SK-N-SH treated with all-trans-retinoic acid at 6 μM for 48 hours (cell line): ENCODE data around the gene VCAN.

Experiments
- ATAC-seq: fragments of 200-7000 bp; cut with Tn5 transposase; 3 replicates; pipeline ENCODE4 v1.9.1; 2020; ENCODE audit warnings: mild to moderate bottlenecking, moderate library complexity
- ARNTL ChIP-seq: fragments of 450-650 bp; formaldehyde crosslinking; IDR thresholded peaks from 2 replicates; pipeline ENCODE4 v1.5.0; 2020; ENCODE audit warnings: low read depth, mild to moderate bottlenecking, moderate library complexity, borderline replicate concordance
- CSDC2 ChIP-seq: fragments of 250-450 bp; sonication (Bioruptor Pico); IDR thresholded peaks from 2 replicates; pipeline ENCODE4 v1.5.0; 2020; ENCODE audit warnings: mild to moderate bottlenecking, moderate library complexity
- ESRRG ChIP-seq: fragments of 250-450 bp; sonication (Bioruptor Pico); IDR thresholded peaks from 2 replicates; pipeline ENCODE4 v1.6.1; 2021; ENCODE audit warnings: mild to moderate bottlenecking
- GLIS3 ChIP-seq: fragments of 250-450 bp; sonication (Bioruptor Pico); IDR thresholded peaks from 2 replicates; pipeline ENCODE4 v1.5.0; 2020; ENCODE audit warnings: mild to moderate bottlenecking, moderate library complexity
- ISL1 ChIP-seq: fragments of 250-450 bp; sonication (Bioruptor Pico); IDR thresholded peaks from 2 replicates; pipeline ENCODE4 v2.1.2; 2022; ENCODE audit warnings: mild to moderate bottlenecking, moderate library complexity
- OSR1 ChIP-seq: fragments of 250-450 bp; sonication (Bioruptor Pico); IDR thresholded peaks from 2 replicates; pipeline ENCODE4 v1.8.0; 2022; ENCODE audit warnings: moderate library complexity, mild to moderate bottlenecking, inconsistent platforms
- PPARA ChIP-seq: fragments of 250-450 bp; sonication (Bioruptor Pico); IDR thresholded peaks from 2 replicates; pipeline ENCODE4 v1.5.0; 2020; ENCODE audit warnings: mild to moderate bottlenecking, borderline replicate concordance
- RARB ChIP-seq: fragments of 250-450 bp; sonication (Bioruptor Pico); IDR thresholded peaks from 2 replicates; pipeline ENCODE4 v1.8.0; 2021; ENCODE audit warnings: mild to moderate bottlenecking, moderate library complexity
- SNAI2 ChIP-seq: fragments of 250-450 bp; sonication (Bioruptor Pico); IDR thresholded peaks from 2 replicates; pipeline ENCODE4 v1.5.0; 2020; ENCODE audit warnings: mild to moderate bottlenecking, moderate library complexity
- TCF4 ChIP-seq: fragments of 250-450 bp; sonication (Bioruptor Pico); IDR thresholded peaks from 2 replicates; pipeline ENCODE4 v1.8.0; 2021; ENCODE audit warnings: mild to moderate bottlenecking, moderate library complexity, borderline replicate concordance
- TOX ChIP-seq: fragments of 250-450 bp; sonication (Bioruptor Pico); IDR thresholded peaks from 2 replicates; pipeline ENCODE4 v1.8.0; 2021; ENCODE audit warnings: mild to moderate bottlenecking, moderate library complexity, borderline replicate concordance
- ZC3H10 ChIP-seq: fragments of 250-450 bp; sonication (Bioruptor Pico); IDR thresholded peaks from 2 replicates; pipeline ENCODE4 v1.5.1; 2021; ENCODE audit warnings: mild to moderate bottlenecking, moderate library complexity
- ZFP3 ChIP-seq: fragments of 250-450 bp; sonication (Bioruptor Pico); IDR thresholded peaks from 2 replicates; pipeline ENCODE4 v1.5.0; 2020; ENCODE audit warnings: mild to moderate bottlenecking, moderate library complexity
- ZFP30 ChIP-seq: fragments of 450-650 bp; formaldehyde crosslinking; IDR thresholded peaks from 2 replicates; pipeline ENCODE4 v1.5.0; 2022; ENCODE audit warnings: mild to moderate bottlenecking, moderate library complexity
- ZNF565 ChIP-seq: fragments of 450-650 bp; formaldehyde crosslinking; conservative IDR thresholded peaks from 2 replicates; pipeline ENCODE4 v1.5.0; 2020; ENCODE audit warnings: low read depth, mild to moderate bottlenecking, moderate library complexity
- ZNF70 ChIP-seq: fragments of 450-650 bp; formaldehyde crosslinking; IDR thresholded peaks from 2 replicates; pipeline ENCODE4 v1.5.0; 2020; ENCODE audit warnings: mild to moderate bottlenecking, moderate library complexity
- ZNF8 ChIP-seq: fragments of 450-650 bp; formaldehyde crosslinking; IDR thresholded peaks from 2 replicates; pipeline ENCODE4 v1.5.0; 2020; ENCODE audit warnings: mild to moderate bottlenecking, moderate library complexity
- TF ChIP-seq, protein P1 (sequence below): fragments of 250-450 bp; sonication (Bioruptor Pico); IDR thresholded peaks from 2 replicates; pipeline ENCODE4 v1.5.0; 2020; ENCODE audit warnings: mild to moderate bottlenecking, moderate library complexity
- TF ChIP-seq, protein P2 (sequence below): fragments of 250-450 bp; sonication (Bioruptor Pico); IDR thresholded peaks from 2 replicates; pipeline ENCODE4 v1.8.0; 2021; ENCODE audit warnings: low read depth, mild to moderate bottlenecking, moderate library complexity, borderline replicate concordance
- TF ChIP-seq, protein P3 (sequence below): fragments of 250-450 bp; sonication (Bioruptor Pico); IDR thresholded peaks from 2 replicates; pipeline ENCODE4 v1.5.1; 2021; ENCODE audit warnings: mild to moderate bottlenecking, moderate library complexity

Gene VCAN

DNA sequence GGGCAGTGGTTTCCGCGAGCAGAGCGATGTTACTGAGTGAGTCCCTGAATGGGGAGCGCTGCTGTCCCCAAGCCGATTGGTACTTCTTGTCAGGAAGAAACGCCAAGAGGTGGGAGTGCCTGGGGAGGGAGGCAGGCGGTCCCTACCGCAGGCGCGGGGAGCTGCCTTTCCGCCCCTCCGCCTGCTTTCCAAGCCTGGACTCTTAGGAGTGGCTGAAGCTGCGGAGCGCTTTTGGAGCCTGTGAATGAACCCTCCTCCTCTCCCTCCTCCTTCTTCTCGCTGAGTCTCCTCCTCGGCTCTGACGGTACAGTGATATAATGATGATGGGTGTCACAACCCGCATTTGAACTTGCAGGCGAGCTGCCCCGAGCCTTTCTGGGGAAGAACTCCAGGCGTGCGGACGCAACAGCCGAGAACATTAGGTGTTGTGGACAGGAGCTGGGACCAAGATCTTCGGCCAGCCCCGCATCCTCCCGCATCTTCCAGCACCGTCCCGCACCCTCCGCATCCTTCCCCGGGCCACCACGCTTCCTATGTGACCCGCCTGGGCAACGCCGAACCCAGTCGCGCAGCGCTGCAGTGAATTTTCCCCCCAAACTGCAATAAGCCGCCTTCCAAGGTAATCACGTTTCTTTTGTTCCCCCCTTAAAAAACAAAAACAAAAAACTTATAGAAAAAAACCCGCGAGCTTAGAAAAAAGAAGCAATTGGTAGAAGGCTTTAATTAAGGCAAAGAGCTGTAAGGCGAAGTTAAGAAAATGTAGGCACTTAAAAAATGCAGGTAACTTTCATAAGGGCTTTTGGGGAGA is at the start of gene VCAN:
TSS of gene VCAN (plus strand) at position 340 of the 808 bp plus-strand sequence. CDS start 11,775 bp downstream, outside the sequence.
- TF ChIP-seq ZNF8 (CRISPR knock-in tag) = no peak
- TF ChIP-seq ARNTL (CRISPR knock-in tag) = no peak
- no peak for TF ChIP-seq CSDC2 (CRISPR knock-in tag)
- TF ChIP-seq ZFP3 (CRISPR knock-in tag) = no peak
- no peak for TF ChIP-seq SNAI2 (CRISPR knock-in tag)
- TF ChIP-seq ZNF70 = no peak
- TF ChIP-seq OSR1 = no peak
- TF ChIP-seq, protein P1, sequence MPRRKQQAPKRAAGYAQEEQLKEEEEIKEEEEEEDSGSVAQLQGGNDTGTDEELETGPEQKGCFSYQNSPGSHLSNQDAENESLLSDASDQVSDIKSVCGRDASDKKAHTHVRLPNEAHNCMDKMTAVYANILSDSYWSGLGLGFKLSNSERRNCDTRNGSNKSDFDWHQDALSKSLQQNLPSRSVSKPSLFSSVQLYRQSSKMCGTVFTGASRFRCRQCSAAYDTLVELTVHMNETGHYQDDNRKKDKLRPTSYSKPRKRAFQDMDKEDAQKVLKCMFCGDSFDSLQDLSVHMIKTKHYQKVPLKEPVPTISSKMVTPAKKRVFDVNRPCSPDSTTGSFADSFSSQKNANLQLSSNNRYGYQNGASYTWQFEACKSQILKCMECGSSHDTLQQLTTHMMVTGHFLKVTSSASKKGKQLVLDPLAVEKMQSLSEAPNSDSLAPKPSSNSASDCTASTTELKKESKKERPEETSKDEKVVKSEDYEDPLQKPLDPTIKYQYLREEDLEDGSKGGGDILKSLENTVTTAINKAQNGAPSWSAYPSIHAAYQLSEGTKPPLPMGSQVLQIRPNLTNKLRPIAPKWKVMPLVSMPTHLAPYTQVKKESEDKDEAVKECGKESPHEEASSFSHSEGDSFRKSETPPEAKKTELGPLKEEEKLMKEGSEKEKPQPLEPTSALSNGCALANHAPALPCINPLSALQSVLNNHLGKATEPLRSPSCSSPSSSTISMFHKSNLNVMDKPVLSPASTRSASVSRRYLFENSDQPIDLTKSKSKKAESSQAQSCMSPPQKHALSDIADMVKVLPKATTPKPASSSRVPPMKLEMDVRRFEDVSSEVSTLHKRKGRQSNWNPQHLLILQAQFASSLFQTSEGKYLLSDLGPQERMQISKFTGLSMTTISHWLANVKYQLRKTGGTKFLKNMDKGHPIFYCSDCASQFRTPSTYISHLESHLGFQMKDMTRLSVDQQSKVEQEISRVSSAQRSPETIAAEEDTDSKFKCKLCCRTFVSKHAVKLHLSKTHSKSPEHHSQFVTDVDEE (CRISPR knock-in tag) = no peak
- TF ChIP-seq ESRRG (CRISPR knock-in tag) = no peak
- no peak for TF ChIP-seq RARB (CRISPR knock-in tag)
- TF ChIP-seq ZC3H10 = no peak
- TF ChIP-seq TCF4 (CRISPR knock-in tag) = no peak
- no peak for TF ChIP-seq PPARA (CRISPR knock-in tag)
- TF ChIP-seq GLIS3 = no peak
- TF ChIP-seq, protein P2, sequence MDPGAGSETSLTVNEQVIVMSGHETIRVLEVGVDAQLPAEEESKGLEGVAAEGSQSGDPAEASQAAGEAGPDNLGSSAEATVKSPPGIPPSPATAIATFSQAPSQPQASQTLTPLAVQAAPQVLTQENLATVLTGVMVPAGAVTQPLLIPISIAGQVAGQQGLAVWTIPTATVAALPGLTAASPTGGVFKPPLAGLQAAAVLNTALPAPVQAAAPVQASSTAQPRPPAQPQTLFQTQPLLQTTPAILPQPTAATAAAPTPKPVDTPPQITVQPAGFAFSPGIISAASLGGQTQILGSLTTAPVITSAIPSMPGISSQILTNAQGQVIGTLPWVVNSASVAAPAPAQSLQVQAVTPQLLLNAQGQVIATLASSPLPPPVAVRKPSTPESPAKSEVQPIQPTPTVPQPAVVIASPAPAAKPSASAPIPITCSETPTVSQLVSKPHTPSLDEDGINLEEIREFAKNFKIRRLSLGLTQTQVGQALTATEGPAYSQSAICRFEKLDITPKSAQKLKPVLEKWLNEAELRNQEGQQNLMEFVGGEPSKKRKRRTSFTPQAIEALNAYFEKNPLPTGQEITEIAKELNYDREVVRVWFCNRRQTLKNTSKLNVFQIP (CRISPR knock-in tag) = no peak
- no peak for TF ChIP-seq ZFP30
- TF ChIP-seq, protein P3, sequence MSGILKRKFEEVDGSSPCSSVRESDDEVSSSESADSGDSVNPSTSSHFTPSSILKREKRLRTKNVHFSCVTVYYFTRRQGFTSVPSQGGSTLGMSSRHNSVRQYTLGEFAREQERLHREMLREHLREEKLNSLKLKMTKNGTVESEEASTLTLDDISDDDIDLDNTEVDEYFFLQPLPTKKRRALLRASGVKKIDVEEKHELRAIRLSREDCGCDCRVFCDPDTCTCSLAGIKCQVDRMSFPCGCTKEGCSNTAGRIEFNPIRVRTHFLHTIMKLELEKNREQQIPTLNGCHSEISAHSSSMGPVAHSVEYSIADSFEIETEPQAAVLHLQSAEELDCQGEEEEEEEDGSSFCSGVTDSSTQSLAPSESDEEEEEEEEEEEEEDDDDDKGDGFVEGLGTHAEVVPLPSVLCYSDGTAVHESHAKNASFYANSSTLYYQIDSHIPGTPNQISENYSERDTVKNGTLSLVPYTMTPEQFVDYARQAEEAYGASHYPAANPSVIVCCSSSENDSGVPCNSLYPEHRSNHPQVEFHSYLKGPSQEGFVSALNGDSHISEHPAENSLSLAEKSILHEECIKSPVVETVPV = no peak
- TF ChIP-seq, all 23 proteins: peak for 0
- peak; percentile 50 for ATAC-seq

DNA sequence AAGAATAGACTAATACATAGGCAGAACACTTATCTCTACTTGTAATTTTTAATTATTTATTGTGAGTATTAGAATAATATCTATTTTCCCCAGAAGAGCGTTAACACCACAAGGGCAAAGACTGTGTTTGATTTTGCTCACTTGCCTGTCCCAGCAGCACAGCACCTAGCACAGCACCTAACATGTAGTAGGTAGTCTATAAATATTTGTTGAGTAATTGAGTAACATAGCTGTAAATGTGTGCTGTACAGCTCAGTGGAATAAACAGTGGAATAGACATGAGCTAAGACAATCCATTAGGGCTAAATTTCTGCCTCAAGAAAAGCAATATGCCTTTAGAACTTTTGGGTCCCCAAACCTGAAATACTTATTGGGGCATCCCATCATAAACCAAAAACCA is 49.3 kb upstream of the VCAN start:
- TF ChIP-seq, protein P1 (CRISPR knock-in tag) = no peak
- no peak for TF ChIP-seq ZFP30
- TF ChIP-seq SNAI2 (CRISPR knock-in tag) = no peak
- no peak for TF ChIP-seq TCF4 (CRISPR knock-in tag)
- no peak for TF ChIP-seq PPARA (CRISPR knock-in tag)
- no peak for ATAC-seq

DNA sequence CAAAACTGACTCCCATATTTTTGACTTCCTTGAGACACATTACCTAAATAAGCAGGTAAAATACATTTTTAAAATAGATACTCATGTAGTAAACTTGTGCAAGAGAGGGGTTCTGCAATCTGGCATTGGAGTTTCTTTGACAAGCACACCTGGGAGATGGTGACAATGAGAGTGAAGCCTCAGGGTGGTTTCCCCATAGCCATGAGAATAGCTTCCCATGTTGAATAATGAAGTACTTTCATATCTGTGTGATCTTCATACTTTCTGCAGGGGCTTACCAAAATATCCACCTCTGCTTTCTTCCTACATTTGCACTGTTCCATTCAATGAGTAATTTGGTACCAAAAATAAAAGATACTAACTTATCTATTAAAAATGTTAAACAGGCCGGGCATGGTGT is 44.7 kb upstream of the VCAN start:
- ATAC-seq = no peak
- no peak for TF ChIP-seq ISL1 (CRISPR knock-in tag)
- no peak for TF ChIP-seq RARB (CRISPR knock-in tag)
- TF ChIP-seq, protein P1 (CRISPR knock-in tag) = no peak
- TF ChIP-seq ZNF565 (CRISPR knock-in tag) = no peak
- no peak for TF ChIP-seq ARNTL (CRISPR knock-in tag)
- TF ChIP-seq ZFP3 (CRISPR knock-in tag) = no peak
- TF ChIP-seq ESRRG (CRISPR knock-in tag) = no peak
- no peak for TF ChIP-seq ZFP30
- no peak for TF ChIP-seq PPARA (CRISPR knock-in tag)
- no peak for TF ChIP-seq CSDC2 (CRISPR knock-in tag)
- no peak for TF ChIP-seq TOX (CRISPR knock-in tag)
- no peak for TF ChIP-seq TCF4 (CRISPR knock-in tag)
- TF ChIP-seq, protein P2 (CRISPR knock-in tag) = no peak
